Activated CD8-positive, alpha-beta memory T cell treated with anti-CD3 and anti-CD28 coated beads, Interleukin-2, amount 50 U/mL, for 4 hours (primary cell): ENCODE results near the gene LIN28B.
"Not testable (repeated sequence)": the region's sequence is repeated elsewhere in the genome, so short reads cannot be mapped to it uniquely, and the experiment has no call there.

ENCODE experiments used
- DNase-seq: peaks from one replicate; pipeline ENCODE4 v3.0.0-alpha.2; 2020

LIN28B gene

GRCh38 chr6:104957301-104958177, 632 bp downstream of the LIN28B start:
- no peak for DNase-seq

DNA sequence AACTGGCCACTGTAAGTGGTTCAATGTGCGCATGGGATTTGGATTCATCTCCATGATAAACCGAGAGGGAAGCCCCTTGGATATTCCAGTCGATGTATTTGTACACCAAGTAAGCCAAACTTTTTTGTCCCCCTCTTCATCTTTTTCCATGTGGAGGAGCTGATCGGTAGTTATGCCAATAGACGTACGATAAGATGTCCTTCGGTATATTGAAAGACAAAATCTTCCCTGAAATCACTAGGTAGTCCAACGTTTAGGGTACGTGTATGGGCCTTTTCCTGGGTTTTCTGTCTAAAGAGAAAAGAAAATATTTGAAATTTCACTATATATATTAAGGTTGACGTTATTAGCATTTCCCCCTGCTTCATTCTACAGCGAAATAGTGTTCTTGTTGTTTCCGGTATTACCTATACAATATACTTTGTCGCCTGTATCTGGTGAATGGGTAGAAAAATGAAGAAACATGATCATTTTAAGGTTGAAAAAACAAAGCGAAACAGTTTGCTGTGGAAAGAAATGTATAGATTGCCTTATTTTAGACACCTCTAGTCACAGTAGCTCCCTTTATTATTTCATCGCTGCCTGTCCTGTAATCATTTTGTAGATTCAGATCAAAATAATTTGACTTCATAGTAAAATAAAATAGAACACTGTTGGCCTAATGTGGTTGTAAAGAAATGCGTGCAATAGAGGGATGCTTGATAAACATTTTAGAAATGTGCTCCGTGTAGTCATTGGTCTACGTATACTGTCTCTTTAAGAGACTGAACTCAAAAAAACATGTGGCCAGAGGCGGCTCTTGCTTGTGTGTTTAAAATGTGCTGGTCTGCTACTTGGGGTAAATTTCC, 1.5 kb downstream of the LIN28B start:
- no peak for DNase-seq

DNA sequence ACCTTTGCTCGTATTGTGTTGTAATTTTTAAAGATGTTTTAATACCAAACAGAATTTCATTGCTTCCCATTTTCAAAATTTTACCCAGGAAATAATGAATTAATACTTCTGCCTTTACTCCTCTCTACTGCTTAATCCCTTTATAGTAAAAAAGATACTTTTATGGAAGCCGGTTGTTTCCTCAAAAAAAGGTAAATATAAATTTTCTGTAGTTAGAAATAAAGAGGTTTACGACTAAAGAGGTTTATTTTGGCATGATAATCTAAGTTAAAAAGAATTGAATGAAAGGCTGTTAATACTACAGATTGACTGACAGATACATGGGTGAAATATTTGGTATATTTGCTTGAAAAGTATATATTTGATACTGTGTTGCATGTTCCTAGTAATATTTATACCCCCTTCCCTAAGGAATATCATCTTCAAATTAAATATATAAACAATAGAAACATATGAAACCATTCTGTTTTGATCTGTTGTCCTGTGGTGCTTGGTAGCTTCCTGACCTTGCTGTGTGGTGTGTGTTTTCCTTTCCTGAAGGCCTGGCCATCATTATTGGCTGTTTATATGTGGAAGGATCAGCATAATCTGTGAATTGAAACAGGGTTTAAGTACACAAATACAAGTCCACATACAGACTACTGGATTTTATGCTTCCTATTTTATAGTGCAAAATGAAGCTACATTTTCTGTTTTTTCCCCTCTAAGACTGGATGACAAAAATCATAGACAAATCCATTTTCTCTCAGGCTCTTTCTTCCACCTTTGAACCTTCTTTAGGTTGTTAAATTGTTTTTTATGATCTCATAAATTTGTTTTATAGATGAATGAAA, 2.3 kb downstream of the LIN28B start:
- no peak for DNase-seq

DNA sequence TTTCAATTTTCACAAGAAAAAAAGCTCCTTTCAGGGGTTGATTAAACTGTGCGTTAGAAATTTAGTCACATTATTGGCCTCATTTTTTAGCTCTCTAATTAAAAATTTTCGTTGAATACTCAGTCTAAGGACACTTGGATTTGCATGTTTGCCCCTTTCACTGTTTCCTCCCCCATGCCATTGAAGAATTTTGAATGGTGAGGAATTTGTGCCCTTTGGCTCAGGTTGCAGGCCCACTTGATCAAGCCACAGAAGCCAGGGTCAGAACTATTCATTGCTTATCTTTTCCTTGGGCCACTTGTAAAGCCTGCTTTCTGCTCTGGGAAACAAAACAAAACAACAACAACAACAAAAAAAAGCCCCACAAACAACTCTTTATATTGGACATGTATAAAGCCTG, 12.2 kb downstream of the LIN28B start:
- DNase-seq: no peak

- DNase-seq: no peak
Observed at GRCh38 chr6:104969785-104970581, 13.1 kb downstream of the LIN28B start.

DNA sequence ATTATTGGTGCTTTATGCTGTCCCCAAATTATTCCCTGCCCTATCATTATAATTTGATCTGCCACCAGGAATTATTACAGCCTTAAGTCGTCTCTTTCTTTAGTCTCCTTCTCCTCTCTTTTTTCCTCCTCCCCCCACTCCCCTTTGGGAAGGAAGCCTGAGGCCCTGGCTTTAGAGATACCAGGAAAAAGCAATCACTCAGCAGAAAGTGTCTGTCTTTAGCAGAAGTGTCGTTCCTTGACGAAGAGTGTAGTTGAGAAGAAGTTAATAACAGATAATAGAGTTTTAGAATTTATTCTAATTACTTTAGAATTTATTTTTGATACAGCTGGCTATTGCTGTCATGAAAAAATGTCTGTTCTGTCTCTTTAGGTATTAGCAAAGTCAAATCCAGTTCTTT, 16.5 kb downstream of the LIN28B start:
- no peak for DNase-seq

DNA sequence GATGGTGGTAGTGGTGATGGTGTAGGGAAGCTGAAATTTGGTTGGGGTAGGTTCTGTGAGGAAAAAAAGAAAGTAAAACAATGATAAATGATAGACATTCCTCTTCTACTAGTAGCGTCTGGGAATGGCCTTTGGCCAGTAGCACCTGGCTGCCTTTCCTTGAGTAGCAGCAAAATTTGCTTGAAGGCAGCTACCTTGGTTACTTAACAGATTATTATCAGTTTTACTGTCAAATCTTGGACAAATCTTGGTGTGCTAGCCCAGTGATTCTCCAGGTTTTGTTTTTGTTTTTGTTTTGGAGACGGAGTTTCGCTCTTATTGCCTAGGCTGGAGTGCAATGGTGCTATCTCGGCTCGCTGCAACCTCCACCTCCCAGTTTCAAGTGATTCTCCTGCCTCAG, 26.4 kb downstream of the LIN28B start:
- DNase-seq: no peak

DNA sequence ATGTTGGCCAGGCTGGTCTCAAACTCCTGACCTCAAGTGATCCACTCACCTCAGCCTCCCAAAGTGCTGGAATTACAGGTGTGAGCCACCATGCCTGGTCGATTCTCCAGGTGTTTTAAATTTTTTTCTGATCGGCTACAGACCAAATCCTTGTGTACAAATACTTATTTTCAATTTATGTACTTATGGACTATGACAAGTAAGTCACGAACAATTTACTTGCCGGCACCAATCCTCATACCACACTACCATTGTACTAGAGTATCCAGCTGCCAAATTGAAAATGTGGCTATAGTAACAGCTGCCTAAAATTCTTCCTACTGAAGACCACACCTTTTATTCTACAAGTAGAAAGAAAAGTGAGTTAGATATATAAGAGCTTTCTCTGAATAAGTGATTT, 26.9 kb downstream of the LIN28B start:
- DNase-seq: no peak

DNA sequence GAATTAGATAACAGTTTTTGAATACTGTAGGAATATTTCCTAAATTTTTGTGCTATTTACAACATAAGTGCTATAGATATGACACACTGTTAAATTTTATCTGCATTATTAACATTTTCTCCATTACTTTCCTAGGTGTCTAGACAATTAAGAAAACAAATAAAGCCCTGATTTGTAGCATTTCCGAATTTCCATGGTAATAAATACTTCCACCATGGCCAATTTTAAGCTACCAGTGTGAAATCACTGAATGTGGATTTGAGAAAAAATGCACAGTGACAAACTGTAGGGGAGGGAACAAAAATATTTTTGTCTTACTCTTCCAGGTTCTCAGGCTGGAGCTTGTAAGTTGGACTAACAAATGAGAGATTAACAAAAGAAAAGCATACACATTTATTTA, 27.9 kb downstream of the LIN28B start:
- DNase-seq: no peak

GRCh38 chr6:104985875-104986274, 29.0 kb downstream of the LIN28B start:
- DNase-seq: not testable (repeated sequence)

- DNase-seq: no peak
Observed at GRCh38 chr6:104986625-104987024, 29.7 kb downstream of the LIN28B start.

- no peak for DNase-seq
Observed at GRCh38 chr6:104987218-104987617, 30.3 kb downstream of the LIN28B start.

GRCh38 chr6:104990085-104990484, 33.2 kb downstream of the LIN28B start:
- DNase-seq: no peak

DNA sequence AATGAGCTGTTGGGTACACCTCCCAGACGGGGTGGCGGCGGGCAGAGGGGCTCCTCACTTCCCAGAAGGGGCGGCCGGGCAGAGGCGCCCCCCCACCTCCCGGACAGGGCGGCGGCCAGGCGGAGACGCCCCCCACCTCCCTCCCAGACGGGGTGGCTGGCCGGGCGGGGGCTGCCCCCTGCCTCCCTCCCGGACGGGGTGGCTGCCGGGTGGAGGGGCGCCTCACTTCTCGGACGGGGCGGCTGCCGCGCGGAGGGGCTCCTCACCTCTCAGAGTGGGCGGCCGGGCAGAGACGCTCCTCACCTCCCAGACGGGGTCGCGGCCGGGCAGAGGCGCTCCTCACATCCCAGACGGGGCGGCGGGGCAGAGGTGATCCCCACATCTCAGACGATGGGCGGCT, 34.2 kb downstream of the LIN28B start:
- not testable (repeated sequence) for DNase-seq

DNA sequence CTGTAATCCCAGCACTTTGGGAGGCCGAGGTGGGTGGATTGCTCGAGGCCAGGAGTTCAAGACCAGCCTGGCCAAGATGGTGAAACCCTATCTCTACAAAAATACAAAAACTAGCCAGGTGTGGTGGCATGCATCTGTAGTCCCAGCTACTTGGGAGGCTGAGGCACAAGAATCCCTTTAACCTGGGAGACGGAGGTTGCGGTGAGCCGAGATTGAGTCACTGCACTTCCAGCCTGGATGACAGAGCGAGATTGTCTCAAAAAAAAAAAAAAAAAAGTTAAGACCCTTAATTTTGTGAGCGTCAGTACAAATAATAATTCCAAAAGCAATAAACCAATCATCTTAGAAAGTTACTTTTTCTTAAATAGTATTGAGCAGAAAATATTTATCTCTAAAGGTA, 36.7 kb downstream of the LIN28B start:
- DNase-seq: not testable (repeated sequence)

DNA sequence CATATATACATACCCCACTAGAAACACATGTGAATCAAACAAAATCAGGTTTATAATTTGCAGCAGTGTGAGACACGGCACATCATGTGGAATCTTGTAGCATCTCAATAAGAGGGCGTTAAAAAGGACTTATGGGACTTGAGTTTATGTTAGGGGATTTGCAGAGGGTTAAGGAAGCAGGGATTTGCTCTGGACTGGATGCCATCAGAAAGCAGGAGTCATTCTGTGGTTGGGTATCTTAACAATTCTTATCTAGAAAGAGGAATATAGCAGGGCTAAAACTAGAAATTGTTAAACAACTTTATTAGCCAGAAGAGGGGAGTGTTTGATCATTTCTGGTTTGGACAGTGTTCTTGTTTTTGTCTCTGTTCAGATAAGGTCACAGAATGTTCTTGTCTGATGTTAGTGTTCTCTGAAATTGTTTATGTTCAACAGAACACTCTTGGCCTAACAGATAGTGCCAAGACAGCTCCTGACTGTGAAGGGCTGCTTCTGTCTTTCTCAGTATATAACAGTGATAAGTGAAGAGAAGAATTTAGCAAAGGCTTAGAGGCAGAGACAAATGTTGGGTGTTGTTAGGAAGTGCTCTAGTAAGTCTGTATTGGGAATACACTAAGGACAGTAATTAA, 39.2 kb downstream of the LIN28B start:
- DNase-seq: no peak

DNA sequence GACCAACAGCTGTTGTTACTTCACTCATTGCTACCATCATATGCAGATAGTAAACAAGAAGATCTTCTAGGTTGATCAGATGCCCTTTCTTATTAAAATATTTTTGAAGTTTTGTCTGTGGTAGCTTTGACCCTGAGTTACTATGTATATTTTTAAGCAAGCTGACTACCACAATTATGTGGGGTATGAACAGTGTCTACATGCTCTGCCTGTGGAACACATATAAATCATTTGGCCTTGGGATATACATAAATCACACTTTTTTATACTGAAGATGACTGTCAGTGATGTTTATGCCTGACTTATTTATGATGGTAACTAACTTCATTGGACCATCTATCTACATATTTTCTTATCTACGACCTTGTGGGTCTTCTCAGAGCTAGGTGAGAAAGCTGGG, 44.2 kb downstream of the LIN28B start:
- DNase-seq: no peak

DNA sequence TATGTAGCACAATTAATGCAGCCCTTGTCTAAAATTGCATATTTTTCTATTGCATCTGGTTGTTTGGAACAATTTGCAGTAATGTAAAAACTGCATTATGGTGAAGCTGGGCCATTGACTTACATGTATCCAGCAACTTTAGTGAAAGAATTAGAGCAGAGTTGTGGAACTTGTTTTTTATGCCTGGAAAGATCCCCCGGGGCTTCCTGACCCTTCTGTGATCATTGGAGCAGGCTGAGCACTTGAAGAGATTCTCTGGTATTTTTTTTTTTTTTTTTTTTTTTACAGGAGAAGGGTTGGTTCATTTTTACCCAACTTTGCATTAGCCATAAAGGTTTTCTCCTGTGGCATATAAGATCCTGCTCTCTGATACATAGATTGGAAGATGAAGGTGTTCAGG, 45.0 kb downstream of the LIN28B start:
- no peak for DNase-seq

- no peak for DNase-seq
Observed at GRCh38 chr6:105005451-105005850, 48.5 kb downstream of the LIN28B start.

GRCh38 chr6:105013459-105013858, 56.6 kb downstream of the LIN28B start:
- not testable (repeated sequence) for DNase-seq

- no peak for DNase-seq
Observed at GRCh38 chr6:105014448-105014847, 57.5 kb downstream of the LIN28B start.

DNA sequence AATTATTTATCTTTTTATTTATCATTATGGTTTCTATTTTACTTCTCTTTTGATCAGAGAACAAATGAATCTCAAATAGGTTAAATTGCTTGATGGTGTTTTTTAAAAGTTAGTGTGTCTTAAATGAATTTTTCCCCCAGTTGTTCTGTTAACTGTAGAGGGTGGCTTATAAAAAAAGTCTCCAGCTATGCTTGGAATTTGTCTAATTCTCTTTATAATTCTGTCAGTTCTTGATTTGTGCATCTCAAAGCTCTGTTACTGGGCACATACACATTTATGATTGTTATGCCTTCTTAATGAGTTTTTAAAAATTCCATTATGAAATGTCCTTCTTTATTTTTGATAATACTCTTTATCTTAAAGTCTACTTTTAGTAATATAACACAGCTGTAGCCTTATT, 58.0 kb downstream of the LIN28B start:
- DNase-seq: no peak
